ENCODE data around the gene MFAP3L.

MFAP3L gene

GRCh38 chr4:170004651-170005295, 21.4 kb downstream of the MFAP3L start:
- WGBS, 2 donors (ENCODE audit: extremely low coverage in 2 of 2, insufficient read length in 2 of 2, insufficient replicate concordance in 1 of 2) = no CpG with 5 or more reads among the region's 5 CpGs
- H2BK120ac ChIP-seq (ENCODE audit: low read depth, low read length) = no peak overlapping the region
- no peaks in the 10 kb centered on the region for H3K9me3 ChIP-seq (replicated peaks in 1 of 2; ENCODE audit: control insufficient read depth in 2 of 2, insufficient read depth in 1 of 2, low read depth in 1 of 2, low read length in 2 of 2)
- no peak overlapping the region for H3K14ac ChIP-seq (ENCODE audit: low read length)
- H3K18ac ChIP-seq (ENCODE audit: low read length) = peak overlapping the region; percentile 21
- no peak overlapping the region for H3K4me3 ChIP-seq (ENCODE audit: low read length in 2 of 2)
- H3K9ac ChIP-seq (ENCODE audit: low read depth, low read length, poor library complexity) = no peak overlapping the region
- H3K27me3 ChIP-seq (ENCODE audit: control insufficient read depth in 3 of 3, insufficient read depth in 3 of 3, low read depth in 1 of 3, low read length in 3 of 3) = no peaks in the 10 kb centered on the region
- no peaks in the 10 kb centered on the region for H3K79me1 ChIP-seq (ENCODE audit: low read depth, low read length)
- no peak overlapping the region for H2AK5ac ChIP-seq (ENCODE audit: low read depth, low read length)
- no peaks in the 10 kb centered on the region for H3K36me3 ChIP-seq (replicated peaks in 1 of 2; ENCODE audit: control insufficient read depth in 2 of 2, insufficient read depth in 2 of 2, low read length in 2 of 2)
- peak overlapping the region; percentile 90 for H3K27ac ChIP-seq (replicated peaks; ENCODE audit: low read length)
- no peak overlapping the region for H2BK12ac ChIP-seq (ENCODE audit: low read length)
- H3K4ac ChIP-seq (ENCODE audit: low read length) = no peak overlapping the region
- no peak overlapping the region for H2BK5ac ChIP-seq (ENCODE audit: low read length)
- peak overlapping the region; percentile 20 for H2AFZ ChIP-seq (ENCODE audit: low read length)
- peak overlapping the region; percentile 37 for H3K4me2 ChIP-seq (ENCODE audit: insufficient read depth, low read length, poor library complexity, severe bottlenecking)
- H2BK15ac ChIP-seq (ENCODE audit: low read length) = no peak overlapping the region
- H3K23ac ChIP-seq (ENCODE audit: low read depth, low read length, poor library complexity) = no peak overlapping the region
- H4K8ac ChIP-seq (ENCODE audit: low read depth, low read length) = no peak overlapping the region
- H4K91ac ChIP-seq (ENCODE audit: low read depth, low read length, poor library complexity) = no peak overlapping the region
- peaks cover 0 to 17% of the 10 kb centered on the region in 2 donors for H3K4me1 ChIP-seq (ENCODE audit: control insufficient read depth in 2 of 2, insufficient read depth in 1 of 2, low read depth in 1 of 2, low read length in 2 of 2)
- DNase-seq (ENCODE audit: low spot score) = peak; percentile 42

- H3K23ac ChIP-seq (ENCODE audit: low read depth, low read length, poor library complexity) = no peak overlapping the region
- H3K27ac ChIP-seq (replicated peaks; ENCODE audit: low read length) = peak overlapping the region; percentile 90
- peaks cover 0 to 17% of the 10 kb centered on the region in 2 donors for H3K4me1 ChIP-seq (ENCODE audit: control insufficient read depth in 2 of 2, insufficient read depth in 1 of 2, low read depth in 1 of 2, low read length in 2 of 2)
- no peak overlapping the region for H3K9ac ChIP-seq (ENCODE audit: low read depth, low read length, poor library complexity)
- H3K36me3 ChIP-seq (replicated peaks in 1 of 2; ENCODE audit: control insufficient read depth in 2 of 2, insufficient read depth in 2 of 2, low read length in 2 of 2) = no peaks in the 10 kb centered on the region
- H3K4me3 ChIP-seq (ENCODE audit: low read length in 2 of 2) = no peak overlapping the region
- H3K4ac ChIP-seq (ENCODE audit: low read length) = no peak overlapping the region
- no CpG with 5 or more reads among the region's 12 CpGs for WGBS, 2 donors (ENCODE audit: extremely low coverage in 2 of 2, insufficient read length in 2 of 2, insufficient replicate concordance in 1 of 2)
- no peak overlapping the region for H2BK15ac ChIP-seq (ENCODE audit: low read length)
- no peak overlapping the region for H4K91ac ChIP-seq (ENCODE audit: low read depth, low read length, poor library complexity)
- no peak overlapping the region for H3K4me2 ChIP-seq (ENCODE audit: insufficient read depth, low read length, poor library complexity, severe bottlenecking)
- H4K8ac ChIP-seq (ENCODE audit: low read depth, low read length) = no peak overlapping the region
- H3K9me3 ChIP-seq (replicated peaks in 1 of 2; ENCODE audit: control insufficient read depth in 2 of 2, insufficient read depth in 1 of 2, low read depth in 1 of 2, low read length in 2 of 2) = no peaks in the 10 kb centered on the region
- DNase-seq (ENCODE audit: low spot score) = no peak
- H3K27me3 ChIP-seq (ENCODE audit: control insufficient read depth in 3 of 3, insufficient read depth in 3 of 3, low read depth in 1 of 3, low read length in 3 of 3) = no peaks in the 10 kb centered on the region
- peak overlapping the region; percentile 18 for H2BK12ac ChIP-seq (ENCODE audit: low read length)
- no peaks in the 10 kb centered on the region for H3K79me1 ChIP-seq (ENCODE audit: low read depth, low read length)
- H2BK5ac ChIP-seq (ENCODE audit: low read length) = no peak overlapping the region
- H3K14ac ChIP-seq (ENCODE audit: low read length) = no peak overlapping the region
- no peak overlapping the region for H2BK120ac ChIP-seq (ENCODE audit: low read depth, low read length)
- peak overlapping the region; percentile 5 for H3K18ac ChIP-seq (ENCODE audit: low read length)
- H2AK5ac ChIP-seq (ENCODE audit: low read depth, low read length) = no peak overlapping the region
- H2AFZ ChIP-seq (ENCODE audit: low read length) = no peak overlapping the region
Measured at GRCh38 chr4:170003071-170004070, 22.8 kb downstream of the MFAP3L start.

DNA sequence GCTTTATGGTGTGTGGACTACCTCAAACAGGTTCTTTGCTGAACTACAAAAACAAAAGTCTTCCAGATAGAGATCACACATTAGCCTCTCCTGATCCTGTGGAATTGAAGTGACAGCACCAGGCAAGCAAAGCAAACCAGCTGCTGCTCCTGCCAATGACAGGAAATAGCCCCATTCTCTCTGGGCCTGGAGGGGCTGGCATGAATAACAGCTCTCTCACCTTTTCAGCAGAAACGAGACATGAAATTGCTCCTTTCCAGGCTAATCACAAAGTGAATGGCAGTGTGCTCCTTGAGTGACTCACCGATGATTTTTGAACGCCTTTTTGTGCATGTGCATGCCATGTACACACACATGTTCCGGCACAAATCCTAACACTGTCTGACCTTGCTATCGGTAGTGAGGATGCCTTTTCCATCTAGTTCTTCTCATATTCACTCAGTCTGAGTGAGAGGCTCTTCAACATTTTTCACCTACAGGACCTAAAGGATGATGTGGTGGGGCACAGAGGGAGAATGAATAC, 24.4 kb downstream of the MFAP3L start:
- Histone ChIP-seq H3K27me3 (ENCODE audit: control insufficient read depth in 3 of 3, insufficient read depth in 3 of 3, low read depth in 1 of 3, low read length in 3 of 3) (no peaks in the 10 kb centered on the region), H2BK5ac (ENCODE audit: low read length) (no peak overlapping the region), H2BK15ac (ENCODE audit: low read length) (no peak overlapping the region), H3K36me3 (replicated peaks in 1 of 2; ENCODE audit: control insufficient read depth in 2 of 2, insufficient read depth in 2 of 2, low read length in 2 of 2) (no peaks in the 10 kb centered on the region), H3K4me2 (ENCODE audit: insufficient read depth, low read length, poor library complexity, severe bottlenecking) (no peak overlapping the region), H2AFZ (ENCODE audit: low read length) (peak overlapping the region; percentile 4), H2BK12ac (ENCODE audit: low read length) (no peak overlapping the region), H2AK5ac (ENCODE audit: low read depth, low read length) (peak overlapping the region; percentile 31), H2BK120ac (ENCODE audit: low read depth, low read length) (no peak overlapping the region), H3K18ac (ENCODE audit: low read length) (no peak overlapping the region), H4K8ac (ENCODE audit: low read depth, low read length) (no peak overlapping the region), H3K9ac (ENCODE audit: low read depth, low read length, poor library complexity) (no peak overlapping the region), H4K91ac (ENCODE audit: low read depth, low read length, poor library complexity) (no peak overlapping the region), H3K9me3 (replicated peaks in 1 of 2; ENCODE audit: control insufficient read depth in 2 of 2, insufficient read depth in 1 of 2, low read depth in 1 of 2, low read length in 2 of 2) (no peaks in the 10 kb centered on the region), H3K23ac (ENCODE audit: low read depth, low read length, poor library complexity) (no peak overlapping the region), H3K14ac (ENCODE audit: low read length) (no peak overlapping the region), H3K4ac (ENCODE audit: low read length) (no peak overlapping the region), H3K4me1 (ENCODE audit: control insufficient read depth in 2 of 2, insufficient read depth in 1 of 2, low read depth in 1 of 2, low read length in 2 of 2) (peaks cover 0 to 17% of the 10 kb centered on the region in 2 donors), H3K79me1 (ENCODE audit: low read depth, low read length) (no peaks in the 10 kb centered on the region), H3K27ac (replicated peaks; ENCODE audit: low read length) (no peak overlapping the region), H3K4me3 (ENCODE audit: low read length in 2 of 2) (no peak overlapping the region)
- WGBS, 2 donors (ENCODE audit: extremely low coverage in 2 of 2, insufficient read length in 2 of 2, insufficient replicate concordance in 1 of 2) = no CpG with 5 or more reads among the region's 5 CpGs
- DNase-seq (ENCODE audit: low spot score) = no peak
